Endodermal cell (in vitro differentiated cells): ENCODE measurements around the gene ICA1. TPM values are rescaled to one million over a fixed set of nuclear protein-coding genes. Genes with fewer than 3 reads are reported as not detected.

Experiments
- DNase-seq: peaks from one replicate; pipeline ENCODE4 v3.0.0-alpha.2; 2017
- H3K27ac ChIP-seq: 2 replicates; pipeline ENCODE4 v1.5.1; 2013; ENCODE audit warnings: mild to moderate bottlenecking, low read depth, low read length, moderate library complexity
- H3K27me3 ChIP-seq: 2 replicates; pipeline ENCODE4 v1.6.1; 2013; ENCODE audit warnings: mild to moderate bottlenecking, low read length, moderate library complexity; ENCODE audit not compliant: insufficient read depth, control insufficient read depth, poor library complexity, severe bottlenecking
- H3K36me3 ChIP-seq: 2 replicates; pipeline ENCODE4 v1.7.0; 2013; ENCODE audit warnings: mild to moderate bottlenecking, low read length, moderate library complexity; ENCODE audit not compliant: control insufficient read depth, insufficient read depth
- H3K4me1 ChIP-seq: one replicate; pipeline ENCODE4 v1.7.0; 2013; ENCODE audit warnings: low read length; ENCODE audit not compliant: control insufficient read depth, insufficient read depth
- H3K4me3 ChIP-seq: 2 replicates; pipeline ENCODE4 v1.5.1; 2013; ENCODE audit warnings: mild to moderate bottlenecking, low read length, moderate library complexity
- H3K9ac ChIP-seq: 2 replicates; pipeline ENCODE4 v1.6.1; 2013; ENCODE audit warnings: mild to moderate bottlenecking, low read length, moderate library complexity; ENCODE audit not compliant: poor library complexity, severe bottlenecking; ENCODE audit errors: extremely low read depth
- H3K9me3 ChIP-seq: 2 replicates; pipeline ENCODE4 v1.6.1; 2013; ENCODE audit warnings: mild to moderate bottlenecking, low read length, moderate library complexity; ENCODE audit not compliant: control insufficient read depth
- H3K27ac Mint-ChIP-seq: 2 replicates; pipeline ENCODE4 v1.8.0; 2020; ENCODE audit warnings: mixed read lengths
- H3K27me3 Mint-ChIP-seq: 2 replicates; pipeline ENCODE4 v1.8.0; 2021; ENCODE audit warnings: mild to moderate bottlenecking, mixed read lengths; ENCODE audit not compliant: insufficient read depth
- H3K36me3 Mint-ChIP-seq: 2 replicates; pipeline ENCODE4 v1.8.0; 2020; ENCODE audit warnings: low read depth, mixed read lengths
- H3K4me1 Mint-ChIP-seq: 2 replicates; pipeline ENCODE4 v1.8.0; 2020; ENCODE audit warnings: mixed read lengths
- H3K4me3 Mint-ChIP-seq: 2 replicates; pipeline ENCODE4 v1.8.0; 2020; ENCODE audit warnings: mild to moderate bottlenecking, moderate library complexity, mixed read lengths
- H3K9me3 Mint-ChIP-seq: 2 replicates; pipeline ENCODE4 v1.8.0; 2020; ENCODE audit warnings: mild to moderate bottlenecking, mixed read lengths
- CTCF ChIP-seq: fragments of 200-600 bp; sonication (generic); conservative IDR thresholded peaks from 2 replicates; pipeline ENCODE4 v1.5.0; 2021; ENCODE audit warnings: antibody characterized with exemption, mild to moderate bottlenecking
- WGBS, 2 experiments: methylation state at CpG; one replicate each; pipeline versions ENCODE4 v1.1.5 to v1.1.7; 2013; ENCODE audit warnings: missing lambda C conversion rate in 2 of 2, mixed read lengths in 1 of 2; ENCODE audit not compliant: insufficient coverage in 1 of 2, insufficient read length in 1 of 2; 5-methylcytosine and 5-hydroxymethylcytosine counted together
- total RNA-seq, 2 donors: library from RNA; stranded (reverse); fragmentation: NEBNext Ultra II Directional in 1 of 2; extraction: Animal tissue kit (Norgen Biotek cat#: 25700) in 1 of 2; gene quantifications; 2 replicates in 1 of 2; 3 replicates in 1 of 2; pipeline ENCODE4 v1.2.1, GENCODE V29; 2021

ICA1 gene
- total RNA-seq, 2 donors from 2014 or later: 25.0 to 50.2 TPM

- Histone ChIP-seq H3K27ac (no peak overlapping the region), H3K4me3 (no peak overlapping the region), H3K4me1 (no peaks in the 10 kb centered on the region), H3K9ac (no peak overlapping the region), H3K9me3 (no peaks in the 10 kb centered on the region), H3K27me3 (no peaks in the 10 kb centered on the region), H3K36me3 (no peaks in the 10 kb centered on the region)
- no peak for DNase-seq
- WGBS, 2 experiments: 61 to 65% methylated on average over 3 of the region's 3 CpGs
- no peak overlapping the region for H3K27ac Mint-ChIP-seq
- H3K27me3 Mint-ChIP-seq: no peaks in the 10 kb centered on the region
- peaks cover 8% of the 10 kb centered on the region for H3K4me1 Mint-ChIP-seq
- no peaks in the 10 kb centered on the region for H3K9me3 Mint-ChIP-seq
- no peak for TF ChIP-seq CTCF
- H3K36me3 Mint-ChIP-seq: peaks cover 6% of the 10 kb centered on the region
- H3K4me3 Mint-ChIP-seq: no peak overlapping the region
Measured at GRCh38 chr7:8160250-8160649, 101.7 kb downstream of the ICA1 start.

- Mint-ChIP-seq H3K36me3 (peaks cover 6% of the 10 kb centered on the region), H3K4me1 (peaks cover 8% of the 10 kb centered on the region), H3K9me3 (no peaks in the 10 kb centered on the region), H3K4me3 (no peak overlapping the region), H3K27ac (no peak overlapping the region), H3K27me3 (no peaks in the 10 kb centered on the region)
- no peak for DNase-seq
- no peak for TF ChIP-seq CTCF
- Histone ChIP-seq H3K27me3 (no peaks in the 10 kb centered on the region), H3K9ac (no peak overlapping the region), H3K9me3 (no peaks in the 10 kb centered on the region), H3K4me1 (no peaks in the 10 kb centered on the region), H3K27ac (no peak overlapping the region), H3K36me3 (no peaks in the 10 kb centered on the region), H3K4me3 (no peak overlapping the region)
- WGBS, 2 experiments: 90 to 100% methylated on average over 1 to 2 of the region's 2 CpGs
Measured at GRCh38 chr7:8159595-8159994, 102.4 kb downstream of the ICA1 start.

- Mint-ChIP-seq H3K9me3 (peaks cover 2% of the 10 kb centered on the region), H3K27ac (no peak overlapping the region), H3K4me3 (no peak overlapping the region), H3K27me3 (no peaks in the 10 kb centered on the region), H3K4me1 (peaks cover 10% of the 10 kb centered on the region), H3K36me3 (peaks cover 8% of the 10 kb centered on the region)
- no peak for DNase-seq
- H3K9me3 ChIP-seq: no peaks in the 10 kb centered on the region
- H3K9ac ChIP-seq: no peak overlapping the region
- no peak overlapping the region for H3K4me3 ChIP-seq
- H3K4me1 ChIP-seq: no peaks in the 10 kb centered on the region
- WGBS, 2 experiments: 92 to 94% methylated on average over 1 of the region's 1 CpG
- no peaks in the 10 kb centered on the region for H3K27me3 ChIP-seq
- no peaks in the 10 kb centered on the region for H3K36me3 ChIP-seq
- TF ChIP-seq CTCF: no peak
- no peak overlapping the region for H3K27ac ChIP-seq
Measured at GRCh38 chr7:8157296-8157695, 104.7 kb downstream of the ICA1 start.
